Keratinocyte (primary cell): Measurements from ENCODE around the gene LGR4. TPM values are rescaled to one million over a fixed set of nuclear protein-coding genes. Genes with fewer than 3 reads are reported as not detected.

Experiments used
- DNase-seq: peaks from one replicate; pipeline ENCODE4 v3.0.0-alpha.2; 2011; ENCODE audit warnings: low read depth, missing footprints, low spot score
- FAIRE-seq: peaks from 2 replicates; lab custom pipeline; 2011; peaks lifted over from hg19 to GRCh38; lab: Jason Lieb, UNC
- H2AFZ ChIP-seq: 2 replicates; pipeline ENCODE4 v1.6.0; 2012; ENCODE audit warnings: low read length, control low read depth, inconsistent platforms; ENCODE audit not compliant: control insufficient read depth
- H3K27ac ChIP-seq: 2 replicates; pipeline ENCODE4 v1.5.1; 2011; ENCODE audit warnings: low read length; ENCODE audit not compliant: control insufficient read depth, insufficient read depth
- H3K27me3 ChIP-seq: 3 replicates; pipeline ENCODE4 v1.6.0; 2011; ENCODE audit warnings: low read length; ENCODE audit not compliant: control insufficient read depth, insufficient read depth; ENCODE audit errors: extremely low read depth
- H3K36me3 ChIP-seq, 2 experiments: 2 replicates in 1 of 2; 3 replicates in 1 of 2; pipeline ENCODE4 v1.5.1; 2011; ENCODE audit warnings: low read length in 2 of 2, mild to moderate bottlenecking in 1 of 2; ENCODE audit not compliant: control insufficient read depth in 2 of 2, insufficient read depth in 2 of 2; ENCODE audit errors: extremely low read depth in 1 of 2
- H3K4me1 ChIP-seq: 3 replicates; pipeline ENCODE4 v1.5.1; 2011; ENCODE audit warnings: low read length; ENCODE audit not compliant: control insufficient read depth, insufficient read depth; ENCODE audit errors: extremely low read depth
- H3K4me2 ChIP-seq: 3 replicates; pipeline ENCODE4 v1.6.0; 2011; ENCODE audit warnings: low read depth, low read length; ENCODE audit not compliant: control insufficient read depth, insufficient read depth; ENCODE audit errors: extremely low read depth
- H3K4me3 ChIP-seq, 3 experiments: fragments of 200-600 bp in 1 of 3; sonication (generic) in 1 of 3; 2 replicates in 2 of 3; 3 replicates in 1 of 3; pipeline ENCODE4 v1.5.1; 2011 to 2016; ENCODE audit warnings: low read length in 3 of 3, mild to moderate bottlenecking in 3 of 3, control low read depth in 2 of 3, inconsistent platforms in 1 of 3, low read depth in 1 of 3, mixed read lengths in 1 of 3, mixed run types in 1 of 3, moderate library complexity in 1 of 3; ENCODE audit not compliant: control insufficient read depth in 2 of 3, insufficient read depth in 2 of 3; ENCODE audit errors: extremely low read depth in 1 of 3
- H3K79me2 ChIP-seq: 2 replicates; pipeline ENCODE4 v1.6.0; 2012; ENCODE audit warnings: low read length; ENCODE audit not compliant: control insufficient read depth, insufficient read depth
- H3K9ac ChIP-seq: 3 replicates; pipeline ENCODE4 v1.6.0; 2011; ENCODE audit warnings: low read length; ENCODE audit not compliant: control insufficient read depth, insufficient read depth; ENCODE audit errors: extremely low read depth
- H3K9me1 ChIP-seq: 3 replicates; pipeline ENCODE4 v1.6.0; 2011; ENCODE audit warnings: low read length; ENCODE audit not compliant: control insufficient read depth, insufficient read depth; ENCODE audit errors: extremely low read depth
- H3K9me3 ChIP-seq: 2 replicates; pipeline ENCODE4 v1.5.1; 2012; ENCODE audit warnings: low read depth, low read length; ENCODE audit not compliant: control insufficient read depth
- H4K20me1 ChIP-seq: 3 replicates; pipeline ENCODE4 v1.6.0; 2011; ENCODE audit warnings: low read length; ENCODE audit not compliant: control insufficient read depth, insufficient read depth; ENCODE audit errors: extremely low read depth
- EZH2 ChIP-seq: IDR thresholded peaks from one replicate; pipeline ENCODE4 v1.6.1; 2012; ENCODE audit warnings: inconsistent platforms, mild to moderate bottlenecking, low read length, moderate library complexity
- dilution Hi-C: fragments of 300-500 bp; cut with MboI; formaldehyde crosslinking; loops from one replicate; pipeline ENCODE4 v1.7.0; 2020; ENCODE audit warnings: low sequenced_read_pairs; ENCODE audit not compliant: extremely low pct_ligation_motif_present
- polyA plus RNA-seq, 5 experiments: library from polyadenylated mRNA; depleted of rRNA in 3 of 5; stranded (reverse) in 3 of 5; stranded (forward) in 1 of 5; unstranded in 1 of 5; fragments of >200 nt; gene quantifications; 1 replicate in 1 of 5; 2 replicates in 3 of 5; 3 replicates in 1 of 5; pipeline versions ENCODE4 v1.2.1 to v1.2.3, GENCODE V29; 2011 to 2012; ENCODE audit warnings: missing spikeins in 2 of 5, low read depth in 1 of 5, low replicate concordance in 1 of 5
- TF ChIP-seq, protein P1 (sequence below), 3 experiments: IDR thresholded peaks in 1 of 3; conservative IDR thresholded peaks in 1 of 3; optimal IDR thresholded peaks in 1 of 3; 2 replicates in 2 of 3; 3 replicates in 1 of 3; pipeline versions ENCODE3 to v1.5.1; 2011; ENCODE audit warnings: low read length in 3 of 3, mild to moderate bottlenecking in 3 of 3, moderate library complexity in 2 of 3, control low read depth in 1 of 3, inconsistent platforms in 1 of 3; ENCODE audit not compliant: insufficient read depth in 2 of 3; ENCODE audit errors: extremely low read depth in 1 of 3

LGR4 gene
- polyA plus RNA-seq, 1 donor (not counting 4 experiments of a cell fraction or from before 2014, with no cell fraction given): 49.7 TPM

DNA sequence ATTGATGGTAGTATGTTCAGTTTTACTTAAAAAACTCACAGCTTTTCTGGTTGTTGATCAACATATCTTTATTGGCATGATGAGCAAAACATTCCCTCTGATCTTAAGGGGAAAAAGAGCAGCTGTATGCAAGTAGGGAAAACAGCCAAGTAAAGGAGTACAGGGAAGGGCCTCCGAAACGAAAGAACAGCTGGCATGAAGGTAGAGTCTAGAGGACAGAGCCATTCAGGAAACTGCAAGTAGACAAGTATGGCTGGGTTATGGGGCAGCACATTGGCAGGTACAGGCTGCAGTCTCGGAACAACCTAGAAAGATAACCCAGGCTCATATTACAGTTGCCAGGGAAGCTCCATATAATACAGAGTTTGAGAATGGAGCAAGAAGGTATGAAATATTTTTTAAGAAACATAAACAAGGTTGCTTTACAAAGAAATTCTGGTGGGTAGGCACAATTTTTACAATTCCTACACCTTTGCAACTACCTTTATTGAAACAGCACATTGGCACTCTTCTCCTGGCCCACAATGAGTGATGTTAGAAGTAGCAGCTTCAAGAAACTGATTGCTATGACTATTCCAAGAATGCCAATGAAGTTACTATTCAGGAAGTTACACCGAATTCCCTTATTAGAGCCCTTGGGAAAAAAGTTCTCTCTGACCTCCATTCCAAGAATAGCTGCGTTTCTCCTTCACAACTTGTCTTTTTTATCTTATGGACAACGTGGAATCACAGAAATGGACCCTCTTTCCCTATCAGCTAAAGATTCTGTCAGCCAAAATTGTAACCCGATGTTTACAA lies 45.2 kb downstream of the LGR4 start:
- Histone ChIP-seq H3K9ac (peak overlapping the region; percentile 33), H3K36me3 (peaks cover 0 to 2% of the 10 kb centered on the region in 2 experiments), H2AFZ (no peak overlapping the region), H4K20me1 (no peaks in the 10 kb centered on the region), H3K4me3 (peak overlapping the region in 2 of 3 experiments; percentile 47 to 59), H3K27me3 (no peaks in the 10 kb centered on the region), H3K9me1 (no peaks in the 10 kb centered on the region), H3K27ac (peak overlapping the region; percentile 83), H3K79me2 (peaks cover 73% of the 10 kb centered on the region), H3K4me2 (peak overlapping the region; percentile 92), H3K4me1 (peaks cover 71% of the 10 kb centered on the region), H3K9me3 (no peaks in the 10 kb centered on the region)
- no peak for DNase-seq
- no peak for TF ChIP-seq EZH2
- TF ChIP-seq, protein P1, sequence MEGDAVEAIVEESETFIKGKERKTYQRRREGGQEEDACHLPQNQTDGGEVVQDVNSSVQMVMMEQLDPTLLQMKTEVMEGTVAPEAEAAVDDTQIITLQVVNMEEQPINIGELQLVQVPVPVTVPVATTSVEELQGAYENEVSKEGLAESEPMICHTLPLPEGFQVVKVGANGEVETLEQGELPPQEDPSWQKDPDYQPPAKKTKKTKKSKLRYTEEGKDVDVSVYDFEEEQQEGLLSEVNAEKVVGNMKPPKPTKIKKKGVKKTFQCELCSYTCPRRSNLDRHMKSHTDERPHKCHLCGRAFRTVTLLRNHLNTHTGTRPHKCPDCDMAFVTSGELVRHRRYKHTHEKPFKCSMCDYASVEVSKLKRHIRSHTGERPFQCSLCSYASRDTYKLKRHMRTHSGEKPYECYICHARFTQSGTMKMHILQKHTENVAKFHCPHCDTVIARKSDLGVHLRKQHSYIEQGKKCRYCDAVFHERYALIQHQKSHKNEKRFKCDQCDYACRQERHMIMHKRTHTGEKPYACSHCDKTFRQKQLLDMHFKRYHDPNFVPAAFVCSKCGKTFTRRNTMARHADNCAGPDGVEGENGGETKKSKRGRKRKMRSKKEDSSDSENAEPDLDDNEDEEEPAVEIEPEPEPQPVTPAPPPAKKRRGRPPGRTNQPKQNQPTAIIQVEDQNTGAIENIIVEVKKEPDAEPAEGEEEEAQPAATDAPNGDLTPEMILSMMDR (optimal IDR thresholded peaks at IDR 0.05 in 1 of 3, IDR thresholded peaks at IDR 0.05 in 1 of 3, conservative IDR thresholded peaks at IDR 0.05 in 1 of 3; ENCODE audit: extremely low read depth in 1 of 3, insufficient read depth in 2 of 3, low read length in 3 of 3): no peak
- dilution Hi-C loops: no loop called here
- FAIRE-seq: peak; percentile 76

DNA sequence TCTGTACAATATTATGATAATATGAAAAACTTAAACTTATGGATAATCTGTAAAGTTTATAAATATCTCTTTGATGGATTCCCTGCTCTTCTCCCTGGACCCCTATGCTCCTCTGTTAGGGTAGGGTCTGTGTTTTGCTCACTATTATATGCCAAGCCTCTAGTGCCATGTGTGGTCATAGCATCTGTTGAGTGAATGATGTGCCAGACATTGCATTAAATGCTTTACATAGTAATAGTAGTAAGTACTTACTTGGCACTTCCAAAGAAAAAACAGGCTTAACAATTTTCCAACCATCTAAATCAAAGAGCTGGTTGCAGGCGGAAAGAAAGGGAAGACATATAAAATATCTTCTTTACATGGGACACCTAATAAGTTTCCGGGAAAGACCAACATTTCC lies 46.8 kb downstream of the LGR4 start:
- Histone ChIP-seq H3K27me3 (no peaks in the 10 kb centered on the region), H3K4me3 (no peak overlapping the region), H3K4me2 (no peak overlapping the region), H3K9me3 (no peaks in the 10 kb centered on the region), H3K36me3 (peaks cover 0 to 2% of the 10 kb centered on the region in 2 experiments), H3K4me1 (peaks cover 74% of the 10 kb centered on the region), H4K20me1 (no peaks in the 10 kb centered on the region), H3K79me2 (peaks cover 74% of the 10 kb centered on the region), H2AFZ (no peak overlapping the region), H3K9ac (no peak overlapping the region), H3K27ac (no peak overlapping the region), H3K9me1 (no peaks in the 10 kb centered on the region)
- dilution Hi-C loops: no loop called here
- TF ChIP-seq, protein P1 (optimal IDR thresholded peaks at IDR 0.05 in 1 of 3, IDR thresholded peaks at IDR 0.05 in 1 of 3, conservative IDR thresholded peaks at IDR 0.05 in 1 of 3; ENCODE audit: extremely low read depth in 1 of 3, insufficient read depth in 2 of 3, low read length in 3 of 3): no peak
- TF ChIP-seq EZH2: no peak
- DNase-seq (no peak), FAIRE-seq (no peak)
